NK-92 (cell line): ENCODE measurements around the gene ATP8B1.
"Not testable (repeated sequence)": the region's sequence is repeated elsewhere in the genome, so short reads cannot be mapped to it uniquely, and the experiment has no call there.

Experiments
- DNase-seq: peaks from one replicate; lab custom pipeline; 2025; ENCODE audit not compliant: unreplicated experiment; lab: John Stamatoyannopoulos, UW

ATP8B1 gene

GRCh38 chr18:57674891-57675290 is 128.2 kb downstream of the ATP8B1 start:
- DNase-seq = no peak

- no peak for DNase-seq
Observed at GRCh38 chr18:57670046-57670445, 133.1 kb downstream of the ATP8B1 start.

- DNase-seq = no peak
Observed at GRCh38 chr18:57668021-57668420, 135.1 kb downstream of the ATP8B1 start.

DNA sequence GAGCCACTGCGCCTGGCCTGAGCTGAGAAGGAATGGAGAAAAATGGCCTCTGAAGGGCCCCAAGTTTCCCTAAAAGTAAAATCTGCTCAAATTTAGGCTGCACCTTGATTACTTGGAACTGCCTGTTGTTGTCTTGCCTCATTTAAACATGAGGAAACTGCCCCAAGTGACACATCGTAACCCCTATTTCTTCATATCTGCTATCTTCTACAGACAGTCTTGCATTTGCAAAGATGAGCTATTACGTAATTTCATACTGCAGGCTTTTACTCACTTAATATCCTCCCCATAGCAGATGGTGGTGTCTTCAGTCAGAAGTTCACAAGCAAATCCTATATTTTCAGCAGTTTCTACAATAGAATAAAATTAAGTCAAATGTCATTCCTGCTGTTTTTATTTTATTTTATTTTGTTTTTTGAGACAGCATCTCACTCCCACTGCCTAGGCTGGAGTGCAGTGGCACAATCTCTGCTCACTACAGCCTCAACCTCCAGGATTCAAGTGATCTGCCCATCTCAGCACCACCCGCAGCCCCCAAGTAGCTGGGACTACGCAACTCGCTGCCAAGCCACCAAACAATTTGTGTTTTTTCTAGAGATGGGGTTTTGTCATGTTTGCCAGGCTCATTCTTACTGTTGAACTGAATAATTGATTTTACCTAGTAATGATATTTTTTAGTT is 136.2 kb downstream of the ATP8B1 start:
- DNase-seq = no peak

- DNase-seq = no peak
Observed at GRCh38 chr18:57664568-57665165, 138.4 kb downstream of the ATP8B1 start.

- DNase-seq = no peak
Observed at GRCh38 chr18:57660961-57661360, 142.2 kb downstream of the ATP8B1 start.

DNA sequence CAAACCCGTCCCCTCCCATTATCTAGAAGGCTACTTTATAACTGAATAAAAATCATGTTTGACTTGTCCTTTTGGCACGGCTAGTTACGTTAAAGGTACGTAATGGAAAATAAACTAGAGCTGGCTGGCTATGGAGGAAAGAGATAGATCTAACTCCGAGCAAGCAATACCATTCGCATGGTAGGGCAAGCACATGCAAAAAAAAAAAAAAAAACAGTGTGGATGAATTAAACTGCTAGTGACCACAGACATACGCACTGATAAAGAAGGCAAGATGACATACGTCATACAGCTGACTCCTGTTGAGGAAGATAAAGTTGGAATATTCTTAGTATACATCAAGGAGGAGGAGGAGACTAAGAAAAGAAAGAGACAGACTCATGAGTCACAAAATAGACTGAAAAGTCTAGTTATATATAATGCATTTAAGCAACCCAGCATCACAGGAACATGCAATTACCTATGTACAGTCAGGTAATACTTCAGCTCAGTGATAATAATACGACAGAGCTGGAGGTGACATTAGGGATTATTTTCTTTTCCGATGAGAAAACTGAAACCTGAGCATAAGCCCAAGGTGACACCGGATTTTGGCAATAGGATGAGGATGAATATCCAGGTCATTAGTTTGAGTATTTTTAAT is 143.5 kb downstream of the ATP8B1 start:
- DNase-seq = no peak

GRCh38 chr18:57657542-57657941 is 145.6 kb downstream of the ATP8B1 start:
- no peak for DNase-seq

- DNase-seq = no peak
Observed at GRCh38 chr18:57655740-57656139, 147.4 kb downstream of the ATP8B1 start.

DNA sequence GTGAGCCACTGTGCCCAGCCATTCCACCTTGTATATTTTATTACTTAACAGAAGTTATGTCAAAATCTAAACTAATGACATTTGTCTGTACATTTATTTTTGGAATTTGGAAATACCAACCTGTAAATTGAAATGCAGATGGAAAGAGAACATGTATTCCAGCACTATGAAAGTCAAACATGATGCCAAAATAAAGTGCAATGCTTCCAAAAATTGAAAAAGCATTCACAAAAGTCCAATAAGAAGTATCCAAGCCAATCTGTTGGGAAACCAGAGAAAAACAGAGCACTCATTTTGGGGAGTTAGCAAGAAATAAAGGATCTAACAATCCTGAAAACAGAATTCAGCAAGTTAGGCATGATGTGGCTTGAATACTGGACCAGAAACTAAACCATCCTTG is 151.2 kb downstream of the ATP8B1 start:
- DNase-seq = no peak

- no peak for DNase-seq
Observed at GRCh38 chr18:57649556-57650500, 153.3 kb downstream of the ATP8B1 start.

- no peak for DNase-seq
Observed at GRCh38 chr18:57648414-57648813, 154.7 kb downstream of the ATP8B1 start.

DNA sequence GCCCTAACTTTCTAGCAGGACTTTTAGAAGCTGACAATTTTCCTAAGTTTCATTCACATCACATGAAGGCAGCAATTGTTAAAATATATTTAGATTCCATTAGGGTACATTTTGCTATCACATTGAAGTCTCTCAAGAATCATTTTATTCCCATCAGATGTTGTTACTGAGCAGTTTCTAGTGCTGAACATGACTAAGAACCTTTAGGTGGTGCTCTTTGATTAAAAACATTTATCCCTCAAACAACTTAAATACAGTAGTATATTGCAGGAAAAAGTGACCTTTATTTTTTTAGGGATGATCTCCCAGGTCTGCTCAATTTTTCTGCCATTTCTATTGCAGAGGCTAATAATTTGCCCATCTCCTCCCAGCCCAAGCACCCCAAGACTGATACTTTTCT is 158.6 kb downstream of the ATP8B1 start:
- no peak for DNase-seq

DNA sequence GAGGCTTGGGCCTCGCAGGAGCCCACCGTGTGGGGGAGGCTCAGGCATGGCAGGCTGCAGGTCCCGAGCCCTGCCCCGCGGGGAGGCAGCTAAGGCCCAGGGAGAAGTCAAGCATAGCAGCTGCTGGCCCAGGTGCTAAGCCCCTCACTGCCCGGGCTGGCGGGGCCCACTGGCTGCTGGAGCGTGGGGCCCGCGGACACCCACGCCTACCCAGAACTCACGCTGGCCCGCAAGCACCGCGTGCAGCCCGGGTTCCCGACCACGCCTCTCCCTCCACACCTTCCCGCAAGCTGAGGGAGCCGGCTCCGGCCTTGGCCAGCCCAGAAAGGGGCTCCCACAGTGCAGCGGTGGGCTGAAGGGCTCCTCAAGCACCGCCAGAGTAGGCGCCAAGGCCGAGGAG is 159.4 kb downstream of the ATP8B1 start:
- not testable (repeated sequence) for DNase-seq

- DNase-seq = not testable (repeated sequence)
Observed at GRCh38 chr18:57642462-57642861, 160.7 kb downstream of the ATP8B1 start.

DNA sequence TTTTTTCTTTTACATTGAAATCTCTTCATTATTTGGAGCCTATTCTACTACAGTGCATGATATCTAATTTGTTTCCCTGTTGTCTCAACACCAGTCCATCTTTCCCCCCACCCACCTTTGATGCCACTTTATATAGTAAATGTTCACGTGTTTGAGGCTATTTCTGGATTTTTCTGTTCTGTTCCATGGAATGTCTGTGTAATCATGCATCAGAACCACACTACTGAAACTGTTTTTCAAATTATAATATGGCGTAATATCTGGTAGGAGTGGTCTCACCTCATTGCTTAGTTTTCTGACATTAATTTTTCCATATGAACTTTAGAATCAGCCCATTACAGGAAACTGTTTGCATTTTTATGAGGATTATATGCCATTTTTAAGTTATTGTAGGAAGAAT is 162.4 kb downstream of the ATP8B1 start:
- no peak for DNase-seq

GRCh38 chr18:57640236-57640635 is 162.9 kb downstream of the ATP8B1 start:
- no peak for DNase-seq

DNA sequence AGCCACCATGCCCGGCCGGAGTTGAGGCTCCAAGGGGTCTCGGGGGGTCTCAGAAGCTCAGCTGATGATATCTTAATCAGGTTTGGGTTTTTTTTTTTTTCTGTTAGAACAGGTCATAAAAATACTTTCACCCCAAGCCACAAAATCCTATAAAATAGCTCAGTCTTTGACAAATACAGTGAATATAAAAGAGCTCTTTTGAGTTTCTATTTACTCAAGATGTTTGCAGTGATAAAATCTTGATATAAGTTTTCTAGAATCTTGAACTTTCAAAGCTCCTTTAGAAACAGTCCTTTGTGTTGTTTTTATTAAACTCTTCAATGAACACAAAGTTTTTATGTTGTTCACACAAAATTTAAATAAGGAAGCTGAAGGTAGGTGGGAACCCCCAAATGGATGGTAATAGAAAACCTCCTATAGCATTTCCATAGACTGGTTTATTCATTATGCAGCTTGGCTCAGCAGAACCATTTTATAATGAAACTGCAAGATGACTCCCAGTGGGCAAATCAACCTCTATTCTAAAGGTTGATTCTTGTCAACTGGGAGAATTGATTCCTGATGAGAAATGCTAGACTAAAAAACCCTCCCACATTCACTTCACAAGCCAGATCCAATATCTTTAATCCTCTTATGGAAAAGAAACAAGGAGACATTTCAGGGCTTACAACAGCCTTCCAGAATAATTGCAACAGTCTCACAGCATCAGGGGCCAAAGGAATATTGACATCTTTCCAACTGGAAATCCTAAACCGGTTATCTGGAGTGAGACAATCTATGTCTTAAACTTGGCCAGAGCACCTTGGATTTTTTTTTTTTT is 167.9 kb downstream of the ATP8B1 start:
- DNase-seq = no peak

DNA sequence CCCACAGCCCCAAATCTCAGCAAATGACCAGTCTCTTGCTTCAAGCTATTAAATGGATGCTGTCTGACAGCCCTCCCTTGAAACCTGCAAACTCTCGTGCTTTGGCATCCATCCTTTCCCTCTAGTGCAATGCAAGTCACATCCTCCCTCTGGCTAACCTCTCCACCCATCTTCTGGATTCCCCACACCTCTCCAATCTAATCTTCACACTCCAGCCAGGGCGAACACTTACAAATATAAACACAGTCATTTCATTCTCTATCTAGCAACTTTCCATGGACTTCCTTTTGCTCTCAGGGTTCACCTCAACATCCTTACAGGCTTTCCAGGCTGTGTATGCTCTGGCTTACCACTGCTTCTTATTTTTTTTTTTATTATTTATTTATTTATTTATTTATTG is 171.4 kb downstream of the ATP8B1 start:
- DNase-seq = no peak

- no peak for DNase-seq
Observed at GRCh38 chr18:57630754-57631595, 172.1 kb downstream of the ATP8B1 start.
